GM12878 (cell line): ENCODE data around the gene SCT.

Experiments
- CHD4 ChIP-seq: fragments of 200-600 bp; sonication (generic); IDR thresholded peaks from 2 replicates; pipeline ENCODE4 v1.6.1; 2016; ENCODE audit warnings: mild to moderate bottlenecking
- EZH2 ChIP-seq: IDR thresholded peaks from 2 replicates; pipeline ENCODE4 v1.6.1; 2012; ENCODE audit warnings: low read depth, mild to moderate bottlenecking, control low read depth, inconsistent platforms, low read length, borderline replicate concordance; ENCODE audit not compliant: control insufficient read depth
- GABPA ChIP-seq: IDR thresholded peaks from 2 replicates; pipeline ENCODE4 v1.6.1; 2014; ENCODE audit warnings: antibody characterized with exemption, low read depth, mild to moderate bottlenecking, inconsistent platforms
- JUND ChIP-seq: IDR thresholded peaks from 2 replicates; pipeline ENCODE4 v1.6.1; 2012; ENCODE audit warnings: low read depth, mild to moderate bottlenecking, low read length, improper control_type of control experiment, moderate library complexity
- POLR2A ChIP-seq: IDR thresholded peaks from 2 replicates; pipeline ENCODE4 v1.6.1; 2011; ENCODE audit warnings: low read depth, mild to moderate bottlenecking, low read length
- RCOR1 ChIP-seq: conservative IDR thresholded peaks from 2 replicates; pipeline ENCODE4 v1.6.1; 2012; ENCODE audit warnings: low read depth, low read length, improper control_type of control experiment
- SIN3A ChIP-seq: IDR thresholded peaks from 2 replicates; pipeline ENCODE4 v1.6.1; 2012; ENCODE audit warnings: low read depth, low read length, improper control_type of control experiment
- SMC3 ChIP-seq: IDR thresholded peaks from 2 replicates; pipeline ENCODE4 v1.6.1; 2011; ENCODE audit warnings: low read length, improper control_type of control experiment, borderline replicate concordance
- SUZ12 ChIP-seq: fragments of 200-600 bp; sonication (generic); IDR thresholded peaks from one replicate; pipeline ENCODE4 v1.6.1; 2018; ENCODE audit warnings: antibody characterized with exemption, mild to moderate bottlenecking; ENCODE audit not compliant: unreplicated experiment
- TCF12 ChIP-seq: IDR thresholded peaks from 2 replicates; pipeline ENCODE4 v1.6.1; 2011; ENCODE audit warnings: low read depth, mild to moderate bottlenecking, low read length
- YY1 ChIP-seq: IDR thresholded peaks from 2 replicates; pipeline ENCODE4 v1.6.1; 2011; ENCODE audit warnings: low read depth, mild to moderate bottlenecking, low read length
- TF ChIP-seq, protein P1 (sequence below), 3 experiments: IDR thresholded peaks in 2 of 3; conservative IDR thresholded peaks in 1 of 3; 2 replicates each; pipeline ENCODE4 v1.5.1; 2011; ENCODE audit warnings: low read depth in 3 of 3, low read length in 3 of 3, mild to moderate bottlenecking in 3 of 3, control low read depth in 2 of 3, moderate library complexity in 2 of 3, inconsistent platforms in 1 of 3, mixed read lengths in 1 of 3; ENCODE audit not compliant: control insufficient read depth in 2 of 3, insufficient read depth in 1 of 3; ENCODE audit errors: extremely low read depth in 1 of 3
- TF ChIP-seq, protein P2 (sequence below): IDR thresholded peaks from 2 replicates; pipeline ENCODE4 v1.6.1; 2012; ENCODE audit warnings: low read depth, low read length, improper control_type of control experiment

DNA sequence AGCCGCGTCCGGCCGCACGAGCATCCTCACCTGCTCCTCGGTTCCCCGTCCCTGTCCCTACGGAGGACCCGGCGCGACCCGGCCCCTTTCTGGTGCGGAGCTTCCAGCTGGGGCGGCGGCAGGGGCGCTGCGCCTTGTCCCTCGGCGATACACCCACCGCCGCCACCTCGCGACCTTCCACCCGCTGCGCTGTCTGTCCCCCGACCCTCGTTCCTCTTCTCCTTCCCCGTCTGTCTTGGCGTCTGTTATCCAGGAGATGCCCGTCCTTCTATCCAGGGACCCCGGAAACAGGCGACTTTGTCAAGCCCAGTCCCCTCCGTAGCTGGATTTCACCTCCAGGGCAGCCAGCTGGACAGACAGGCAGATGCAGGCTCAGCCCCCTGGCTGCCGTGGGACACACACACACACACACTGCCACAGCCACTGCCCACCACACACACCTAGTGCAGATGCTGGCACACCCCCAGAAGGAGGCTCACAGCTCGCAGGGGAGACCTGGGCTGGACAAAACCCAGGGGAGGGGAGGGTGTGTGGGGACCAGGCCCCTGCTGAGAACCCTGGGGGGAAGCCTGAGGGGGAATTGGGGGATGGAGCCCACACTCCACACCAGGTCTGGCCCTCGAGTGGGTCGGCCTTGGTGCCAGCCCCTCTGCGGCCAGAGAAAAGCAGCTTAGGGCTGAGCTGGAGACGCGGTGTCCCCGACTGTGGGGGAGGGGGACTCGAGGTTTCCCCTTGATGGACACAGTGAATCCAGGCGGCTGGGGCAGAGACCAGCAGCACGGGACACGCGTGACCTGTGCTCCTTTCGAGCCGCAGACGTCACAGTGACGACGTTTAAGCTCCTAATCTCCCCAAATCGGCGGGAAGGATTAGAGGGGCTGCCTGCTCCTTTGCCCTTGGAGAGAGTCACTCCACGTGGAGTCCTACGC is 10.9 kb upstream of the SCT start:
- TF ChIP-seq TCF12: no peak
- TF ChIP-seq, protein P1, sequence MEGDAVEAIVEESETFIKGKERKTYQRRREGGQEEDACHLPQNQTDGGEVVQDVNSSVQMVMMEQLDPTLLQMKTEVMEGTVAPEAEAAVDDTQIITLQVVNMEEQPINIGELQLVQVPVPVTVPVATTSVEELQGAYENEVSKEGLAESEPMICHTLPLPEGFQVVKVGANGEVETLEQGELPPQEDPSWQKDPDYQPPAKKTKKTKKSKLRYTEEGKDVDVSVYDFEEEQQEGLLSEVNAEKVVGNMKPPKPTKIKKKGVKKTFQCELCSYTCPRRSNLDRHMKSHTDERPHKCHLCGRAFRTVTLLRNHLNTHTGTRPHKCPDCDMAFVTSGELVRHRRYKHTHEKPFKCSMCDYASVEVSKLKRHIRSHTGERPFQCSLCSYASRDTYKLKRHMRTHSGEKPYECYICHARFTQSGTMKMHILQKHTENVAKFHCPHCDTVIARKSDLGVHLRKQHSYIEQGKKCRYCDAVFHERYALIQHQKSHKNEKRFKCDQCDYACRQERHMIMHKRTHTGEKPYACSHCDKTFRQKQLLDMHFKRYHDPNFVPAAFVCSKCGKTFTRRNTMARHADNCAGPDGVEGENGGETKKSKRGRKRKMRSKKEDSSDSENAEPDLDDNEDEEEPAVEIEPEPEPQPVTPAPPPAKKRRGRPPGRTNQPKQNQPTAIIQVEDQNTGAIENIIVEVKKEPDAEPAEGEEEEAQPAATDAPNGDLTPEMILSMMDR (IDR thresholded peaks at IDR 0.05 in 2 of 3, conservative IDR thresholded peaks at IDR 0.05 in 1 of 3; ENCODE audit: control insufficient read depth in 2 of 3, extremely low read depth in 1 of 3, insufficient read depth in 1 of 3, low read depth in 3 of 3, low read length in 3 of 3): no peak
- no peak for TF ChIP-seq RCOR1
- no peak for TF ChIP-seq GABPA
- TF ChIP-seq, protein P2, sequence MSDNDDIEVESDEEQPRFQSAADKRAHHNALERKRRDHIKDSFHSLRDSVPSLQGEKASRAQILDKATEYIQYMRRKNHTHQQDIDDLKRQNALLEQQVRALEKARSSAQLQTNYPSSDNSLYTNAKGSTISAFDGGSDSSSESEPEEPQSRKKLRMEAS: no peak
- no peak for TF ChIP-seq YY1
- no peak for TF ChIP-seq CHD4
- no peak for TF ChIP-seq SMC3
- no peak for TF ChIP-seq EZH2
- no peak for TF ChIP-seq POLR2A
- TF ChIP-seq SIN3A: no peak
- no peak for TF ChIP-seq SUZ12
- no peak for TF ChIP-seq JUND
